A549 (cell line): ENCODE results near the gene KIZ. TPM values are rescaled to one million over a fixed set of nuclear protein-coding genes. Genes with fewer than 3 reads are reported as not detected.

Experiments used
- ATAC-seq, 2 experiments: fragments of 200-7000 bp in 1 of 2; fragments of >200 bp in 1 of 2; cut with Nextera tagmentation in 1 of 2; cut with Tn5 transposase in 1 of 2; 3 replicates each; pipeline versions ENCODE4 v1.8.0 to v1.9.1; 2018 to 2020; ENCODE audit warnings: mild to moderate bottlenecking in 1 of 2, moderate library complexity in 1 of 2
- CTCF ChIA-PET: fragments of 300-600 bp; sonication (Branson Sonifier 250); formaldehyde crosslinking; extraction: SDS; loops from one replicate; lab custom pipeline; 2021; ENCODE audit warnings: antibody characterized with exemption, inconsistent platforms; lab: Yijun Ruan, JAX
- POLR2A ChIA-PET: fragments of 350-600 bp; formaldehyde crosslinking; extraction: SDS; loops from one replicate; lab custom pipeline; 2021; ENCODE audit warnings: antibody characterized with exemption, inconsistent platforms; lab: Yijun Ruan, JAX
- DNase-seq, 2 experiments: peaks; one replicate each; pipeline versions ENCODE4 v3.0.0 to v3.0.0-alpha.2; 2011 to 2016; ENCODE audit warnings: low read depth in 1 of 2, low spot score in 1 of 2
- FAIRE-seq: peaks from 2 replicates; lab custom pipeline; 2011; peaks lifted over from hg19 to GRCh38; lab: Jason Lieb, UNC
- H3K27ac ChIP-seq, 2 experiments: fragments of >200 bp; sonication (Bioruptor Twin); formaldehyde crosslinking; 3 replicates each; pipeline ENCODE4 v1.5.1; 2016 to 2017
- H3K4me1 ChIP-seq: fragments of >200 bp; sonication (Bioruptor Twin); formaldehyde crosslinking; 3 replicates; pipeline ENCODE4 v1.6.1; 2016
- H3K4me2 ChIP-seq: fragments of >200 bp; sonication (Bioruptor Twin); formaldehyde crosslinking; 3 replicates; pipeline ENCODE4 v1.6.1; 2016
- H3K4me3 ChIP-seq: fragments of >200 bp; sonication (Bioruptor Twin); formaldehyde crosslinking; 3 replicates; pipeline ENCODE4 v1.5.1; 2016
- H3K9me3 ChIP-seq: fragments of >200 bp; sonication (Bioruptor Twin); formaldehyde crosslinking; 3 replicates; pipeline ENCODE4 v1.6.1; 2016
- ATOH8 ChIP-seq: fragments of 250-450 bp; sonication (Bioruptor Pico); IDR thresholded peaks from 2 replicates; pipeline ENCODE4 v1.5.0; 2020; ENCODE audit warnings: low read depth, mild to moderate bottlenecking, moderate library complexity
- CHD4 ChIP-seq: fragments of 200-600 bp; sonication (generic); IDR thresholded peaks from 2 replicates; pipeline ENCODE4 v1.6.1; 2016; ENCODE audit warnings: antibody characterized with exemption, mild to moderate bottlenecking, borderline replicate concordance
- EHF ChIP-seq: fragments of 250-450 bp; sonication (Bioruptor Pico); IDR thresholded peaks from 2 replicates; pipeline ENCODE4 v1.5.0; 2020; ENCODE audit warnings: mild to moderate bottlenecking
- ELK1 ChIP-seq: fragments of 150-350 bp; IDR thresholded peaks from 2 replicates; pipeline ENCODE4 v1.6.1; 2014; ENCODE audit warnings: low read depth, mild to moderate bottlenecking, low read length
- GATA3 ChIP-seq: IDR thresholded peaks from 2 replicates; pipeline ENCODE4 v1.6.1; 2012; ENCODE audit warnings: borderline replicate concordance
- HDAC2 ChIP-seq: fragments of 200-600 bp; sonication (generic); IDR thresholded peaks from 2 replicates; pipeline ENCODE4 v1.6.1; 2016
- HES2 ChIP-seq: fragments of >200 bp; sonication (Bioruptor Twin); formaldehyde crosslinking; IDR thresholded peaks from 2 replicates; pipeline ENCODE4 v1.6.1; 2016
- HMGXB4 ChIP-seq: fragments of 250-450 bp; sonication (Bioruptor Pico); IDR thresholded peaks from 2 replicates; pipeline ENCODE4 v1.5.0; 2021; ENCODE audit warnings: mild to moderate bottlenecking, moderate library complexity, borderline replicate concordance
- HOXB13 ChIP-seq: fragments of 250-450 bp; sonication (Bioruptor Pico); IDR thresholded peaks from 2 replicates; pipeline ENCODE4 v1.5.0; 2020; ENCODE audit warnings: low read depth, mild to moderate bottlenecking, moderate library complexity
- HOXB5 ChIP-seq: fragments of 250-450 bp; sonication (Bioruptor Pico); IDR thresholded peaks from 2 replicates; pipeline ENCODE4 v1.5.0; 2020; ENCODE audit warnings: mild to moderate bottlenecking, moderate library complexity
- JUN ChIP-seq, 2 experiments: fragments of >200 bp; sonication (Bioruptor Twin); formaldehyde crosslinking; IDR thresholded peaks; 2 replicates in 1 of 2; 3 replicates in 1 of 2; pipeline ENCODE4 v1.6.1; 2016 to 2017
- KDM5A ChIP-seq: fragments of 200-600 bp; sonication (generic); IDR thresholded peaks from 2 replicates; pipeline ENCODE4 v1.6.1; 2016; ENCODE audit warnings: antibody characterized with exemption, mild to moderate bottlenecking
- MAX ChIP-seq: IDR thresholded peaks from 2 replicates; pipeline ENCODE4 v1.6.1; 2012
- MAZ ChIP-seq: fragments of 150-350 bp; IDR thresholded peaks from 2 replicates; pipeline ENCODE4 v1.6.1; 2014; ENCODE audit warnings: antibody characterized with exemption, low read depth, low read length, borderline replicate concordance
- MYC ChIP-seq: IDR thresholded peaks from 2 replicates; pipeline ENCODE4 v1.6.1; 2012; ENCODE audit warnings: mild to moderate bottlenecking, inconsistent platforms, low read length, improper control_type of control experiment, borderline replicate concordance
- NFE2L2 ChIP-seq: fragments of 150-350 bp; conservative IDR thresholded peaks from 2 replicates; pipeline ENCODE4 v1.6.1; 2014; ENCODE audit warnings: low read length
- RCOR1 ChIP-seq: fragments of 150-350 bp; IDR thresholded peaks from 2 replicates; pipeline ENCODE4 v1.6.1; 2014; ENCODE audit warnings: antibody characterized with exemption, low read length, low read depth
- RFX5 ChIP-seq: fragments of 450-650 bp; IDR thresholded peaks from 2 replicates; pipeline ENCODE4 v1.7.1; 2014; ENCODE audit warnings: antibody characterized with exemption, mild to moderate bottlenecking, moderate library complexity
- SMC3 ChIP-seq: fragments of >200 bp; sonication (Bioruptor Twin); formaldehyde crosslinking; IDR thresholded peaks from 3 replicates; pipeline ENCODE4 v1.6.1; 2018; ENCODE audit warnings: inconsistent platforms
- TP53 ChIP-seq: fragments of 250-450 bp; sonication (Bioruptor Pico); IDR thresholded peaks from 2 replicates; pipeline ENCODE4 v1.5.0; 2021; ENCODE audit warnings: mild to moderate bottlenecking, moderate library complexity
- ZC3H11A ChIP-seq: fragments of 450-650 bp; IDR thresholded peaks from 2 replicates; pipeline ENCODE4 v1.6.1; 2014; ENCODE audit warnings: antibody characterized with exemption, mild to moderate bottlenecking
- ZFP36 ChIP-seq: fragments of 450-650 bp; IDR thresholded peaks from 2 replicates; pipeline ENCODE4 v1.6.1; 2014; ENCODE audit warnings: borderline replicate concordance; ENCODE audit not compliant: partially characterized antibody
- ZSCAN20 ChIP-seq: fragments of 250-450 bp; sonication (Bioruptor Pico); IDR thresholded peaks from 2 replicates; pipeline ENCODE4 v1.8.0; 2022; ENCODE audit warnings: mild to moderate bottlenecking, moderate library complexity
- WGBS: methylation state at CpG from one replicate; pipeline ENCODE4 v1.1.6; 2017; ENCODE audit errors: missing lambda C conversion rate; 5-methylcytosine and 5-hydroxymethylcytosine counted together
- polyA plus RNA-seq, 4 experiments: library from polyadenylated mRNA; depleted of rRNA in 3 of 4; stranded (reverse); fragments of >200 nt; fragmentation: RNase III in 1 of 4; extraction: RNeasy Plus Mini Kit Qiagen cat#74134 plus additional on column Dnase treatment in 1 of 4; gene quantifications; 2 replicates in 3 of 4; 3 replicates in 1 of 4; pipeline ENCODE4 v1.2.3, GENCODE V29; 2011 to 2017

The KIZ gene
- polyA plus RNA-seq, 2 of the 4 experiments (the other 2 are of a cell fraction) = 6.3 to 19.1 TPM

- no peak for FAIRE-seq
- CTCF ChIA-PET = no interaction called here
- H3K27ac ChIP-seq = no peak overlapping the region
- ATAC-seq = no peak
- no peak for DNase-seq
- no peaks in the 10 kb centered on the region for H3K9me3 ChIP-seq
- H3K4me2 ChIP-seq = no peak overlapping the region
- H3K4me1 ChIP-seq = no peaks in the 10 kb centered on the region
- POLR2A ChIA-PET = no interaction called here
- no peak overlapping the region for H3K4me3 ChIP-seq
- 72% methylated on average over 7 of the region's 7 CpGs for WGBS
- TF ChIP-seq HDAC2 = no peak
- TF ChIP-seq EHF (CRISPR knock-in tag) = no peak
- no peak for TF ChIP-seq SMC3
These were observed 17.5 kb downstream of the KIZ start for GRCh38 chr20:21143194-21143890.

- ChIA-PET CTCF (no interaction called here), POLR2A (no interaction called here)
- DNase-seq (no peak), FAIRE-seq (peak; percentile 74)
- no peak overlapping the region for H3K4me2 ChIP-seq
- no peak overlapping the region for H3K27ac ChIP-seq
- no peaks in the 10 kb centered on the region for H3K4me1 ChIP-seq
- TF ChIP-seq TP53 = no peak
- no peak for TF ChIP-seq HMGXB4 (CRISPR knock-in tag)
- no peak for TF ChIP-seq HOXB13 (CRISPR knock-in tag)
- no peak for TF ChIP-seq NFE2L2
- no peak for TF ChIP-seq ATOH8 (CRISPR knock-in tag)
- TF ChIP-seq MAX = no peak
- no peak for TF ChIP-seq ZFP36
- TF ChIP-seq GATA3 = no peak
- no peak for TF ChIP-seq CHD4
- TF ChIP-seq ZC3H11A = no peak
- TF ChIP-seq RCOR1 = no peak
- no peak for TF ChIP-seq RFX5
- TF ChIP-seq ZSCAN20 (CRISPR knock-in tag) = no peak
- no peak for TF ChIP-seq HES2
- no peak for TF ChIP-seq KDM5A
- no peak for TF ChIP-seq ELK1
- no peak for TF ChIP-seq MAZ
- TF ChIP-seq HOXB5 (CRISPR knock-in tag) = no peak
- no peak for TF ChIP-seq JUN (IDR thresholded peaks at IDR 0.05)
- no peak for TF ChIP-seq MYC
- TF ChIP-seq, all 56 proteins: peak for 0
- no peaks in the 10 kb centered on the region for H3K9me3 ChIP-seq
- WGBS = 63% methylated on average over 3 of the region's 3 CpGs
- ATAC-seq = no peak
- H3K4me3 ChIP-seq = no peak overlapping the region
These were observed 19.5 kb downstream of the KIZ start for GRCh38 chr20:21145424-21145823.
